Heart right ventricle (tissue), 16 donors: ENCODE measurements around the gene CRYBA2. TPM values are rescaled to one million over a fixed set of nuclear protein-coding genes. Genes with fewer than 3 reads are reported as not detected.

Experiments used
- ATAC-seq, 8 donors: fragments of 200-7000 bp; cut with Tn5 transposase; one replicate each; pipeline ENCODE4 v1.9.1; 2020; ENCODE audit warnings: mild to moderate bottlenecking in 8 of 8, moderate library complexity in 8 of 8, moderate number of reproducible peaks in 1 of 8
- DNase-seq, 2 donors: peaks; one replicate each; pipeline ENCODE4 v3.0.0-alpha.2; 2020
- H3K27ac ChIP-seq, 10 donors: fragments of 200-600 bp; sonication (generic) in 2 of 10; one replicate each; pipeline versions ENCODE4 v1.5.0 to v1.8.0; 2020 to 2022; ENCODE audit warnings: mild to moderate bottlenecking in 3 of 10
- H3K27me3 ChIP-seq, 7 donors: fragments of 200-600 bp; one replicate each; pipeline ENCODE4 v1.8.0; 2021 to 2022; ENCODE audit warnings: mild to moderate bottlenecking in 2 of 7
- H3K36me3 ChIP-seq, 9 donors: fragments of 200-600 bp; sonication (generic) in 1 of 9; one replicate each; pipeline versions ENCODE4 v1.5.0 to v1.8.0; 2020 to 2022; ENCODE audit warnings: mild to moderate bottlenecking in 2 of 9
- H3K4me1 ChIP-seq, 9 donors: fragments of 200-600 bp; sonication (generic) in 1 of 9; one replicate each; pipeline versions ENCODE4 v1.5.0 to v1.8.0; 2020 to 2022; ENCODE audit warnings: mild to moderate bottlenecking in 4 of 9
- H3K4me3 ChIP-seq, 10 donors: fragments of 200-600 bp; sonication (generic) in 2 of 10; one replicate each; pipeline versions ENCODE4 v1.5.0 to v1.8.0; 2020 to 2022; ENCODE audit warnings: mild to moderate bottlenecking in 7 of 10, moderate library complexity in 2 of 10
- H3K9me3 ChIP-seq, 11 donors: fragments of 200-600 bp in 10 of 11; sonication (generic) in 2 of 11; one replicate each; pipeline versions ENCODE4 v1.5.0 to v1.8.0; 2013 to 2022; ENCODE audit warnings: mild to moderate bottlenecking in 2 of 11, control low read depth in 1 of 11, moderate library complexity in 1 of 11
- CTCF ChIP-seq, 9 donors: fragments of 200-600 bp; sonication (generic) in 2 of 9; IDR thresholded peaks; one replicate each; pipeline versions ENCODE4 v1.5.0 to v1.8.0; 2021 to 2022; ENCODE audit warnings: antibody characterized with exemption in 9 of 9, mild to moderate bottlenecking in 5 of 9, moderate library complexity in 1 of 9
- WGBS, 2 donors: extraction: QIAGEN DNeasy Blood & Tissue Kit; methylation state at CpG; one replicate each; pipeline ENCODE4 v1.1.7; 2013; ENCODE audit warnings: inconsistent platforms in 1 of 2; 5-methylcytosine and 5-hydroxymethylcytosine counted together
- intact Hi-C, 10 donors: fragments of 100-400 bp; cut with DNase I; formaldehyde crosslinking; loops; one replicate each; pipeline versions ENCODE4 v1.11.1 to v1.14.2; 2022
- polyA plus RNA-seq, 2 donors: library from polyadenylated mRNA; stranded (reverse); fragments of 200-250 nt; gene quantifications; one replicate each; pipeline ENCODE4 v1.2.3, GENCODE V29; 2013
- total RNA-seq, 10 donors: library from RNA; stranded (reverse); fragmentation: NEBNext Ultra II Directional in 3 of 10; extraction: Animal tissue kit (Norgen Biotek cat#: 25700) in 3 of 10; gene quantifications; one replicate each; pipeline versions ENCODE4 v1.2.1 to v1.2.4, GENCODE V29; 2021 to 2023
- donor health status: Arrhythmogenic right ventricular cardiomyopathy.
- donor health status: ischemic (EF 13 %, LVEDD 7.1; RV severe dilation, severe dysfunction).
- donor health status: healthy with polysubstance abuse.
- donor health status: DM: no; HTN: yes; CAD: no.
- donor health status: DM: no; HTN: no; CAD: no.
- donor health status: ischemic (EF 25% LVEDD 6.9; RV normal size, moderate dysfunction).
- donor health status: ischemic (EF 25% LVEDD 5.7; RV mildly dilated, moderate dysfunction).
- donor health status: healthy.
- donor health status: DM: yes; HTN: yes; CAD: no.
- donor health status: Ischemic cardiomyopathy.
- donor health status: ischemic (EF 35%, LVEDD 5.7; RV mildly dilated, moderate dysfunction).
- donor health status: nonischemic (EF 11% LVEDD 7.7; RV severe dilation, severe dysfunction).
- donor health status: DM: yes; HTN: yes; CAD: no.
- donor health status: PGD.
- donor health status: ischemic (EF 29% LVEDD 5.4; RV normal size, mild dysfunction).
- donor health status: nonischemic (EF 23%, LVEDD 6.1; RV moderate dilation, normal function).

CRYBA2 gene
- total and polyA plus RNA-seq, 12 donors: not detected

GRCh38 chr2:219003267-219003634 is 10.0 kb upstream of the CRYBA2 start:
- Histone ChIP-seq H3K27ac (no peak overlapping the region), H3K4me3 (peak overlapping the region in 3 of 10 donors; percentile 9 to 18 (median 11)), H3K36me3 (no peaks in the 10 kb centered on the region), H3K4me1 (peaks cover 18 to 25% (median 21%) of the 10 kb centered on the region in 9 donors), H3K9me3 (no peaks in the 10 kb centered on the region), H3K27me3 (peaks cover 20 to 100% (median 98%) of the 10 kb centered on the region in 7 donors)
- intact Hi-C loops: no loop called here
- peak in 2 of 9 donors; percentile 26 to 30 for TF ChIP-seq CTCF (IDR thresholded peaks at IDR 0.05)
- peak in 2 of 8 donors; percentile 23 to 25 for ATAC-seq
- DNase-seq: no peak
- 4 to 8% methylated on average over 20 of the region's 20 CpGs for WGBS, 2 donors

GRCh38 chr2:219002395-219003266 is 9.4 kb upstream of the CRYBA2 start:
- Histone ChIP-seq H3K36me3 (no peaks in the 10 kb centered on the region), H3K27me3 (peaks cover 20 to 99% (median 93%) of the 10 kb centered on the region in 7 donors), H3K9me3 (no peaks in the 10 kb centered on the region), H3K4me1 (peaks cover 18 to 25% (median 21%) of the 10 kb centered on the region in 9 donors), H3K4me3 (peak overlapping the region in 5 of 10 donors; percentile 9 to 18 (median 14)), H3K27ac (no peak overlapping the region)
- intact Hi-C loops: no loop called here
- TF ChIP-seq CTCF (IDR thresholded peaks at IDR 0.05): peak in 4 of 9 donors; percentile 24 to 45 (median 41)
- 1 to 2% methylated on average over 72 of the region's 72 CpGs for WGBS, 2 donors
- no peak for DNase-seq
- ATAC-seq: peak in 3 of 8 donors; percentile 13 to 25 (median 22)

- Histone ChIP-seq H3K27me3 (peaks cover 20 to 99% (median 93%) of the 10 kb centered on the region in 7 donors), H3K36me3 (no peaks in the 10 kb centered on the region), H3K4me3 (peak overlapping the region in 1 of 10 donors; percentile 1), H3K9me3 (no peaks in the 10 kb centered on the region), H3K4me1 (peaks cover 18 to 25% (median 21%) of the 10 kb centered on the region in 9 donors), H3K27ac (no peak overlapping the region)
- DNase-seq (no peak), ATAC-seq (peak in 3 of 8 donors; percentile 7 to 33 (median 20))
- WGBS, 2 donors: 1 to 3% methylated on average over 60 to 70 of the region's 70 CpGs
- intact Hi-C loops: no loop called here
- TF ChIP-seq CTCF (IDR thresholded peaks at IDR 0.05): no peak
Observed at GRCh38 chr2:219001577-219002394, 8.6 kb upstream of the CRYBA2 start.

GRCh38 chr2:219001100-219001576 is 7.9 kb upstream of the CRYBA2 start:
- no peak overlapping the region for H3K27ac ChIP-seq
- WGBS, 2 donors: 9 to 12% methylated on average over 26 of the region's 26 CpGs
- H3K27me3 ChIP-seq: peaks cover 20 to 99% (median 93%) of the 10 kb centered on the region in 7 donors
- TF ChIP-seq CTCF (IDR thresholded peaks at IDR 0.05): no peak
- H3K36me3 ChIP-seq: no peaks in the 10 kb centered on the region
- no peak for DNase-seq
- intact Hi-C loops: no loop called here
- H3K4me1 ChIP-seq: peaks cover 18 to 28% (median 23%) of the 10 kb centered on the region in 9 donors
- no peaks in the 10 kb centered on the region for H3K9me3 ChIP-seq
- ATAC-seq: no peak
- H3K4me3 ChIP-seq: peak overlapping the region in 1 of 10 donors; percentile 1
